ENCODE data around the gene CAMK1. TPM values are rescaled to one million over a fixed set of nuclear protein-coding genes. Genes with fewer than 3 reads are reported as not detected.
A peak's percentile ranks its signal among the peaks of the same experiment; 100 is the strongest.

The CAMK1 gene
- total RNA-seq, 1 donor: 41.5 TPM

DNA sequence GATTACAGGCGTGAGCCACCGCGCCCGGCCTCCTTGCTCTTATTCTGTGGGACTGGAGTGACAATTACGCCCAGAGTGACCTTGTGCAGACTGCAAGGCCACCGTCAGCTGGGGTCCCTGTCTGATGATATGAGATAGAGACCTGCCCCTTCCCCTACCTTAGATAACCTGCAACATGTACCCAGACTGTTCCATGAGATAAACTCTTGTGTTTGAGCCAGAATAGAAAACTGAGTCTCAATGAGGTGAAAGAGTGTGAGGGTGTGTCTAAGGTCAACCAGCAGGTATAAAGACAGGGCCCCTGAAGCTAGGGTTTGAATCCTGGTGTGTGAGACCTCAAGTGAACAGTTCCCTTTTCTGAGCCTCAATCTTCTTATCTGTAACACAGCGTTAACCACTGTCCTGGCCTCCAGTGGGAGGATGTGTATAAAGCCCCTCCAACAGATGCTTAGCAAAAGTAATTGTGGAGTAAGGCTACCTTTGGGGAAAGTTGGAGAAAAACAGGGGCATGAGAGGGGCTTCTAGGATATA lies 16.5 kb upstream of the CAMK1 start:
- DNase-seq (ENCODE audit: low read depth): no peak
- TF ChIP-seq, protein P1, sequence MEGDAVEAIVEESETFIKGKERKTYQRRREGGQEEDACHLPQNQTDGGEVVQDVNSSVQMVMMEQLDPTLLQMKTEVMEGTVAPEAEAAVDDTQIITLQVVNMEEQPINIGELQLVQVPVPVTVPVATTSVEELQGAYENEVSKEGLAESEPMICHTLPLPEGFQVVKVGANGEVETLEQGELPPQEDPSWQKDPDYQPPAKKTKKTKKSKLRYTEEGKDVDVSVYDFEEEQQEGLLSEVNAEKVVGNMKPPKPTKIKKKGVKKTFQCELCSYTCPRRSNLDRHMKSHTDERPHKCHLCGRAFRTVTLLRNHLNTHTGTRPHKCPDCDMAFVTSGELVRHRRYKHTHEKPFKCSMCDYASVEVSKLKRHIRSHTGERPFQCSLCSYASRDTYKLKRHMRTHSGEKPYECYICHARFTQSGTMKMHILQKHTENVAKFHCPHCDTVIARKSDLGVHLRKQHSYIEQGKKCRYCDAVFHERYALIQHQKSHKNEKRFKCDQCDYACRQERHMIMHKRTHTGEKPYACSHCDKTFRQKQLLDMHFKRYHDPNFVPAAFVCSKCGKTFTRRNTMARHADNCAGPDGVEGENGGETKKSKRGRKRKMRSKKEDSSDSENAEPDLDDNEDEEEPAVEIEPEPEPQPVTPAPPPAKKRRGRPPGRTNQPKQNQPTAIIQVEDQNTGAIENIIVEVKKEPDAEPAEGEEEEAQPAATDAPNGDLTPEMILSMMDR (IDR thresholded peaks at IDR 0.05; ENCODE audit: insufficient read depth, low read length): no peak
- no peak overlapping the region for H3K4me3 ChIP-seq (ENCODE audit: low read depth, low read length)

DNA sequence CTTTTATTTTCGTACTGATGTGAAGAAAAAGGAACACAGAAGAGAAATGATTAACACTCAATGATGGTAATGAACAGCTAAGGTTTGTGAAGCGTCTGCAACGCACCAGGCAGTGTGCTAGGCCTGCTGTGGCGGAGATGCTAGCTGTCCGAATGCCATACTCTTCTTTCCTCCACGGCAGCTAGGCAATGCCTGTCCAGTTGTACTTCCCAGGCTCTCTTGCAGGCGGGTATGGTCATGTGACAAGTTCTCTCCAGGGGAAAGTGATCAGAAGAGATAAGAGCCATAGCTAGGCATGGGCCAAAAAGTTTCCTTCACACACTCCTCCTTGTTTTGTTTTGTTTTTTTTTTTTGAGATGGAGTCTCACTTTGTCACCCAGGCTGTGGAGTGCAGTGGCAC lies 15.9 kb upstream of the CAMK1 start:
- TF ChIP-seq, protein P1 (IDR thresholded peaks at IDR 0.05; ENCODE audit: insufficient read depth, low read length): no peak
- H3K4me3 ChIP-seq (ENCODE audit: low read depth, low read length): no peak overlapping the region
- no peak for DNase-seq (ENCODE audit: low read depth)

DNA sequence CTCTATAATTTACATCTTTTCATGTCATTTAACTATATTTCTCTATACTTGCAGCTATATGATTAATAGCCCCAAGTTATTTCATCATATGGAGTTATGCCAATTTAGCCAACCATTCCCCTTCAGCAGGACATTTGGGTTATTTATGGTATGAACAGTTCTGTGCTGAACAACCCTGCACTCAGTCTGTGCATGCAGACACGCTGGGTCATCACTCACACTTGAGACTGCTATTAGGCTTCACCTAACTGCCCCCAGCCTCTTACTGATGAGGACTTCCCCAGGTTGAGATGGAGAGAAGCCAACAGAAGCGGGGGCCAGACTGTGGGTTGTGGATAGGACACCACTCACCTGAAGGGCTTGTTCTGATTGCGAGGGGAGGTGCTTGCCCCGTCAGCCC lies 15.2 kb upstream of the CAMK1 start:
- no peak overlapping the region for H3K4me3 ChIP-seq (ENCODE audit: low read depth, low read length)
- TF ChIP-seq, protein P1 (IDR thresholded peaks at IDR 0.05; ENCODE audit: insufficient read depth, low read length): no peak
- DNase-seq (ENCODE audit: low read depth): peak; percentile 34

DNA sequence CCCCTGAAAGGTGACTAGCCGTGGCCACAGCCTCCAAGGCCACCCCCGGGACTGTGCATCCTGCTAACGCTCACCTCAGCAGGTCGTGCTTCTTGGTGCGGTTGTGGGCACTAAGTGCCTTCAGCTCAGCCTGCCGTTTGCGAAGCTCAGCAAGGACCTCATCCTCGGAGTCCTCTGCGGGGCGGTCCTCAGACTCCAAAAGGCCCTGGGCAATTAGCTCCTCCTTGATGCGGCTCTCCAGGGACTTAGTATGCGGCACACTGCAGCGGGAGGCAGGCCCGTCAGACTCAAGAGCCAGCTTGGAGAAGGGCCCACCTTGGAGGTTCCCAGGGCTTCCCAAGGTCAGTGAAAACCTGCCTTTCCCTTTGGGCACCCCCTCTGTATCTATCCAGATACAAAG lies 14.2 kb upstream of the CAMK1 start:
- no peak for DNase-seq (ENCODE audit: low read depth)
- H3K4me3 ChIP-seq (ENCODE audit: low read depth, low read length): no peak overlapping the region
- TF ChIP-seq, protein P1 (IDR thresholded peaks at IDR 0.05; ENCODE audit: insufficient read depth, low read length): no peak

DNA sequence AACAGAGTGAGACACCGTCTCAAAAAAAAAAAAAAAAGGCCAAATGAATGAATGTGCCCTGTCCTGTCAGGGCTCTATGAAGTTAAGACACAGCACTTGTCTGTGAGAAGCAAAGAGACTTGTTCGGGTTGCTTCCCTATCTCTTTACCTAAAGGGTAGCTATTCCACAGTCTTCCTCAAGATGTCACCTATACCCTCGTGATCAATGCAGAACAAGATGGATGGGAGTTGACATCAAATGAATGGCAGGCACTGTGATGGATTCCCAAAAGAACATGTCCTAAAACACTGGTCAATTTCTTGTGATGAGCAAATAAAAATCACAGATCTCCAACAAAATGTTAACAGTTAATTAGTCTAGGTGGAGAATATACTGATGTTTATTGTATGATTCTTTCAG lies 13.0 kb upstream of the CAMK1 start:
- no peak for DNase-seq (ENCODE audit: low read depth)
- TF ChIP-seq, protein P1 (IDR thresholded peaks at IDR 0.05; ENCODE audit: insufficient read depth, low read length): no peak
- no peak overlapping the region for H3K4me3 ChIP-seq (ENCODE audit: low read depth, low read length)

DNA sequence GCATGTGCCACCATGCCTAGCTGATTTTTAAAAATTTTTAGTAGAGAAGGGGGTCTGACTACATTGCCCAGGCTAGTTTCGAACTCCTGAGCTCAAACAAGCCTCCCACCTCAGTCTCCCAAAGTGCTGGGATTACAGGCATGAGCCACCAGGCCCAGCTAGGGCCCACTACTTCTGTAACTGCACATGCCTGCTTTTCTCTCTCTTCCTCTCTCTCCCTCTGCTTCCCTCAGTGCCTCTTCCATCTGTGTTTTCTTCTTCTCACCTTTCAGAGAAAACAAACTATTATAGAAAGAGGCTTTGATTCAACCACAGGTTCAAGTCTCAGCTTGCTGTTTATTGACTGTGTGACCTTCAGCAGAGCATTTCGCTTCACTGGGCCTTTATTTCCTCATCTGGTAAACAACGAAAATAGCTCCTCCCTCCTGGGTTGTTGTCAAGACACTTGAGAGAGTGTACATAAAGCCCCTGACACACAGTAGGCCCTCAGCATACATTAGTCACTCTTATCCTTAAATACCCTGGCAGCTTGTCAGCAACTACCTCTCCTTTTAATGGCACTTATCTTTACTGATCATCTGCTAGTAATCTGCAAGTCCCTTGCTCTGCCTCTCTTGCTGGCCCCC lies 12.3 kb upstream of the CAMK1 start:
- TF ChIP-seq, protein P1 (IDR thresholded peaks at IDR 0.05; ENCODE audit: insufficient read depth, low read length): no peak
- DNase-seq (ENCODE audit: low read depth): no peak
- no peak overlapping the region for H3K4me3 ChIP-seq (ENCODE audit: low read depth, low read length)

DNA sequence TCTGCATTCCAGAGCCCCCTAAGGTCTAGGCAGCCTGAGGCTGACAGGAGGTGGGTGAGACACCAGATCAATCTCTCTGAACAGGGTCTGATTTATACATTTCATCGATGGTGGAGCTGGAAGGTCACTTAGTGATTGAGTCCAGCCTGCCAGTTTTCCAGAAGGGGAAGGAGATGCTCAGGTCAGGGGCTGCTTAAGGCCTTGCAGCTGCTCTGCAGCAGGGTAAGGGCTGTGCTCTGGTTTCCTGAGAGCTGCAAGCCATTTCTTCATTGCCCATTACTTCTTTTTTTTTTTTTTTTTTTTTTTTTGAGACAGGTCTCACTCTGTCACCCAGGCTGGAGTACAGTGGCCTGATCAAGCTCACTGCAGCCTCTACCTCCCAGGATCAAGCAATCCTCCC lies 11.8 kb upstream of the CAMK1 start:
- no peak for DNase-seq (ENCODE audit: low read depth)
- TF ChIP-seq, protein P1 (IDR thresholded peaks at IDR 0.05; ENCODE audit: insufficient read depth, low read length): no peak

More for the DNA sequence above, 11.8 kb upstream of the CAMK1 start:
- H3K4me3 ChIP-seq (ENCODE audit: low read depth, low read length): no peak overlapping the region
